HCT116 (cell line): ENCODE results near the gene GPS1. TPM values are rescaled to one million over a fixed set of nuclear protein-coding genes. Genes with fewer than 3 reads are reported as not detected.

ENCODE experiments used
- ATAC-seq: fragments of 200-7000 bp; cut with Tn5 transposase; 2 replicates; pipeline ENCODE4 v1.9.1; 2020; ENCODE audit warnings: mild to moderate bottlenecking, moderate library complexity
- BruUV-seq: library from RNA; stranded (reverse); fragments of 400-500 nt; replicated peaks from 2 replicates; lab custom pipeline; 2021; lab: Mats Ljungman, UMichigan
- CTCF ChIA-PET: fragments of 300-600 bp; sonication (Branson Sonifier 250); formaldehyde crosslinking; loops from one replicate; lab custom pipeline; 2021; ENCODE audit warnings: antibody characterized with exemption; lab: Charles Lee
- POLR2A ChIA-PET: fragments of 300-600, 350-600 bp; sonication (Branson Sonifier 250); formaldehyde crosslinking; loops from one replicate; lab custom pipeline; 2021; ENCODE audit warnings: antibody characterized with exemption; lab: Charles Lee
- RAD21 ChIA-PET, 2 experiments: fragments of 300-600 bp; sonication (Branson Sonifier 250); formaldehyde crosslinking; loops; one replicate each; lab custom pipeline; 2023; ENCODE audit warnings: low total read pairs in 2 of 2; ENCODE audit not compliant: uncharacterized antibody in 2 of 2, unreplicated experiment in 2 of 2, low non-redundant PET in 1 of 2; lab: Charles Lee
- DNase-seq: peaks from one replicate; pipeline ENCODE4 v3.0.0-alpha.2; 2010; ENCODE audit warnings: low read depth, low spot score
- H2AFZ ChIP-seq: fragments of 200-600 bp; shearing (Covaris generic), sonication (generic); 2 replicates; pipeline ENCODE4 v1.6.1; 2017; ENCODE audit warnings: low read depth, mixed run types, mixed read lengths, antibody characterized with exemption, low read length; ENCODE audit not compliant: poor library complexity, severe bottlenecking
- H3K27ac ChIP-seq: 2 replicates; pipeline ENCODE4 v1.5.1; 2012; ENCODE audit warnings: low read depth, low read length
- H3K27me3 ChIP-seq: fragments of 200-600 bp; sonication (generic); 2 replicates; pipeline ENCODE4 v1.6.1; 2016; ENCODE audit warnings: mixed run types, low read length, mixed read lengths; ENCODE audit not compliant: insufficient read depth
- H3K36me3 ChIP-seq, 2 experiments: fragments of 200-500 bp in 1 of 2; fragments of 200-600 bp in 1 of 2; sonication (Bioruptor generic) in 1 of 2; sonication (generic) in 1 of 2; 2 replicates each; pipeline versions ENCODE4 v1.5.1 to v1.6.1; 2014 to 2016; ENCODE audit warnings: low read length in 2 of 2, inconsistent platforms in 1 of 2, mixed read lengths in 1 of 2, mixed run types in 1 of 2; ENCODE audit not compliant: insufficient read depth in 2 of 2, control insufficient read depth in 1 of 2
- H3K4me1 ChIP-seq, 2 experiments: fragments of 200-600 bp in 1 of 2; sonication (generic) in 1 of 2; 2 replicates each; pipeline versions ENCODE4 v1.5.1 to v1.6.1; 2012 to 2017; ENCODE audit warnings: low read length in 2 of 2, inconsistent platforms in 1 of 2, mild to moderate bottlenecking in 1 of 2, mixed read lengths in 1 of 2, mixed run types in 1 of 2, moderate library complexity in 1 of 2; ENCODE audit not compliant: insufficient read depth in 2 of 2, control insufficient read depth in 1 of 2
- H3K4me2 ChIP-seq: fragments of 200-600 bp; sonication (generic); 2 replicates; pipeline ENCODE4 v1.6.1; 2017; ENCODE audit warnings: mixed run types, low read length, mixed read lengths
- H3K4me3 ChIP-seq, 2 experiments: fragments of 200-600 bp in 1 of 2; sonication (generic) in 1 of 2; replicated peaks in 1 of 2; 2 replicates each; pipeline ENCODE4 v1.5.1; 2011 to 2016; ENCODE audit warnings: low read length in 2 of 2, control low read depth in 1 of 2, low read depth in 1 of 2, mild to moderate bottlenecking in 1 of 2, mixed read lengths in 1 of 2, mixed run types in 1 of 2
- H3K79me2 ChIP-seq: fragments of 200-600 bp; sonication (generic); 2 replicates; pipeline ENCODE4 v1.6.1; 2017; ENCODE audit warnings: mild to moderate bottlenecking, mixed run types, low read length, moderate library complexity, mixed read lengths; ENCODE audit not compliant: insufficient read depth
- H3K9ac ChIP-seq: fragments of 200-600 bp; sonication (generic); 2 replicates; pipeline ENCODE4 v1.6.1; 2016; ENCODE audit warnings: low read length, mixed read lengths
- H3K9me2 ChIP-seq: fragments of 200-600 bp; sonication (generic), shearing (Covaris generic); 2 replicates; pipeline ENCODE4 v1.6.1; 2017; ENCODE audit warnings: mixed run types, mild to moderate bottlenecking, moderate library complexity; ENCODE audit not compliant: insufficient read depth
- H3K9me3 ChIP-seq, 2 experiments: fragments of 200-500 bp in 1 of 2; fragments of 200-600 bp in 1 of 2; sonication (Bioruptor generic) in 1 of 2; sonication (generic) in 1 of 2; 2 replicates each; pipeline ENCODE4 v1.6.1; 2014 to 2017; ENCODE audit warnings: low read length in 2 of 2, mixed read lengths in 2 of 2, inconsistent platforms in 1 of 2, low read depth in 1 of 2, mild to moderate bottlenecking in 1 of 2, mixed run types in 1 of 2, moderate library complexity in 1 of 2; ENCODE audit not compliant: control insufficient read depth in 1 of 2, insufficient read depth in 1 of 2
- H4K20me1 ChIP-seq: fragments of 200-600 bp; sonication (generic), shearing (Covaris generic); 2 replicates; pipeline ENCODE4 v1.6.1; 2017; ENCODE audit warnings: mixed run types, mild to moderate bottlenecking, moderate library complexity; ENCODE audit not compliant: insufficient read depth
- ATF3 ChIP-seq: IDR thresholded peaks from 2 replicates; pipeline ENCODE4 v1.6.1; 2012
- CBX3 ChIP-seq: IDR thresholded peaks from 2 replicates; pipeline ENCODE4 v1.6.1; 2012; ENCODE audit warnings: low read depth
- EGR1 ChIP-seq: IDR thresholded peaks from 2 replicates; pipeline ENCODE4 v1.6.1; 2012; ENCODE audit warnings: low read depth
- EZH2phosphoT487 ChIP-seq: fragments of 200-600 bp; IDR thresholded peaks from 2 replicates; pipeline ENCODE4 v1.6.1; 2018; ENCODE audit warnings: antibody characterized with exemption, borderline replicate concordance
- FOSL1 ChIP-seq: IDR thresholded peaks from 2 replicates; pipeline ENCODE4 v1.6.1; 2012; ENCODE audit warnings: low read depth
- JUND ChIP-seq: IDR thresholded peaks from 2 replicates; pipeline ENCODE4 v1.6.1; 2012
- MAX ChIP-seq: IDR thresholded peaks from 2 replicates; pipeline ENCODE4 v1.6.1; 2012
- POLR2AphosphoS5 ChIP-seq: IDR thresholded peaks from 2 replicates; pipeline ENCODE4 v1.6.1; 2011; ENCODE audit warnings: mild to moderate bottlenecking, low read depth, low read length, moderate library complexity
- REST ChIP-seq: IDR thresholded peaks from 2 replicates; pipeline ENCODE4 v1.6.1; 2012; ENCODE audit warnings: low read depth
- SIN3A ChIP-seq: IDR thresholded peaks from 2 replicates; pipeline ENCODE4 v1.6.1; 2012; ENCODE audit warnings: low read depth
- SP1 ChIP-seq: IDR thresholded peaks from 2 replicates; pipeline ENCODE4 v1.6.1; 2012; ENCODE audit warnings: low read depth
- TCF7L2 ChIP-seq: IDR thresholded peaks from 2 replicates; pipeline ENCODE4 v1.7.0; 2011; ENCODE audit warnings: borderline replicate concordance, inconsistent platforms; ENCODE audit not compliant: insufficient read depth, insufficient read length; ENCODE audit errors: extremely low read depth
- ZBTB33 ChIP-seq: IDR thresholded peaks from 2 replicates; pipeline ENCODE4 v1.6.1; 2011; ENCODE audit warnings: mild to moderate bottlenecking, low read length, moderate library complexity; ENCODE audit not compliant: insufficient replicate concordance; ENCODE audit errors: extremely low read depth
- ZFX ChIP-seq: fragments of 450-650 bp; IDR thresholded peaks from 2 replicates; pipeline ENCODE4 v1.6.1; 2017
- ZNF274 ChIP-seq: fragments of 200-500 bp; sonication (Bioruptor generic); IDR thresholded peaks from 2 replicates; pipeline ENCODE4 v1.6.1; 2014; ENCODE audit warnings: mild to moderate bottlenecking, low read depth, low read length, inconsistent platforms
- intact Hi-C: fragments of 100-400 bp; cut with micrococcal nuclease; formaldehyde crosslinking; loops from 2 replicates; pipeline ENCODE4 v1.10.0; 2022
- total RNA-seq: library from RNA; stranded (reverse); gene quantifications from one replicate; pipeline ENCODE4 v1.2.1, GENCODE V29; 2021; ENCODE audit not compliant: unreplicated experiment

Gene GPS1
- total RNA-seq, 1 experiment from 2014 or later: 205 TPM

- ATAC-seq (no peak), DNase-seq (no peak)
- H3K27me3 ChIP-seq: no peaks in the 10 kb centered on the region
- no peak overlapping the region for H2AFZ ChIP-seq
- no peaks in the 10 kb centered on the region for H3K9me3 ChIP-seq
- RAD21 ChIA-PET: no interaction called here
- no peak overlapping the region for H3K4me3 ChIP-seq
- peaks cover 19 to 82% of the 10 kb centered on the region in 2 experiments for H3K36me3 ChIP-seq
- CTCF ChIA-PET: no interaction called here
- POLR2A ChIA-PET: no interaction called here
- H3K4me2 ChIP-seq: no peak overlapping the region
- H3K27ac ChIP-seq: peak overlapping the region; percentile 23; the same call in 1 of the 2 replicates
- H3K4me1 ChIP-seq: peaks cover 8 to 19% of the 10 kb centered on the region in 2 experiments; a peak in 3 of 4 replicates
- no peak overlapping the region for H3K9ac ChIP-seq
- no peaks in the 10 kb centered on the region for H3K9me2 ChIP-seq
- intact Hi-C loops: no loop called here
- BruUV-seq: no TSS peak
- TF ChIP-seq FOSL1 (no peak), SP1 (no peak), JUND (no peak), TCF7L2 (no peak), EZH2phosphoT487 (no peak), ATF3 (no peak), SIN3A (no peak), ZFX (no peak), EGR1 (no peak), MAX (no peak), REST (no peak), ZBTB33 (no peak), ZNF274 (no peak), CBX3 (no peak), POLR2AphosphoS5 (no peak)
- TF ChIP-seq, all 23 proteins: peak for 0
- no peaks in the 10 kb centered on the region; the same call in 1 of the 2 replicates for H4K20me1 ChIP-seq
- H3K79me2 ChIP-seq: peaks cover 35% of the 10 kb centered on the region
Measured at GRCh38 chr17:82060614-82061013, 8.9 kb downstream of the GPS1 start.
